Measurements from ENCODE around the gene BCLAF3.

- no peak for TF ChIP-seq CTCF (conservative IDR thresholded peaks at IDR 0.05)
- TF ChIP-seq EZH2 (IDR thresholded peaks at IDR 0.05; ENCODE audit: low read depth): no peak
These were observed 22.6 kb downstream of the BCLAF3 start for GRCh38 chrX:19968276-19968675.

Measured in PC-9 (cell line).